ENCODE data around the gene NQO2. TPM values are rescaled to one million over a fixed set of nuclear protein-coding genes. Genes with fewer than 3 reads are reported as not detected.

Gene NQO2
- total RNA-seq, 1 experiment from 2014 or later: 82.9 TPM

- H3K36me3 ChIP-seq (ENCODE audit: control insufficient read depth in 1 of 2, insufficient read depth in 2 of 2, low read length in 2 of 2): no peaks in the 10 kb centered on the region
- DNase-seq (ENCODE audit: low read depth, low spot score): no peak
- peak overlapping the region; percentile 92 for H3K27ac ChIP-seq (ENCODE audit: low read depth, low read length)
- peak overlapping the region; percentile 82 for H3K9ac ChIP-seq (ENCODE audit: low read length)
- TSS peak; percentile 57 for BruUV-seq (replicated peaks)
- H3K27me3 ChIP-seq (ENCODE audit: insufficient read depth, low read length): no peaks in the 10 kb centered on the region
- H3K4me3 ChIP-seq (replicated peaks in 1 of 2; ENCODE audit: low read depth in 1 of 2, low read length in 2 of 2): peak overlapping the region; percentile 53 to 70
- H3K79me2 ChIP-seq (ENCODE audit: insufficient read depth, low read length): peaks cover 11% of the 10 kb centered on the region; the same call in 1 of the 2 replicates
- H3K4me1 ChIP-seq (ENCODE audit: control insufficient read depth in 1 of 2, insufficient read depth in 2 of 2, low read length in 2 of 2): peaks cover 8 to 24% of the 10 kb centered on the region in 2 experiments; a peak in 3 of 4 replicates
- POLR2A ChIA-PET: no interaction called here
- no peaks in the 10 kb centered on the region for H3K9me2 ChIP-seq (ENCODE audit: insufficient read depth)
- intact Hi-C loops (cut with micrococcal nuclease): no loop called here
- H3K4me2 ChIP-seq (ENCODE audit: low read length): peak overlapping the region; percentile 91
- TF ChIP-seq SIN3A (IDR thresholded peaks at IDR 0.05; ENCODE audit: low read depth): peak; percentile 22; the same call in 1 of the 2 replicates
- TF ChIP-seq ZNF274 (IDR thresholded peaks at IDR 0.05; ENCODE audit: low read depth, low read length): no peak
- TF ChIP-seq POLR2A (IDR thresholded peaks at IDR 0.05; ENCODE audit: borderline replicate concordance, extremely low read depth, insufficient read depth, insufficient read length): no peak
- 0 out of 2 replicates have a peak, but pooled peaks have one; percentile 5 for TF ChIP-seq SP1 (IDR thresholded peaks at IDR 0.05; ENCODE audit: low read depth)
- TF ChIP-seq MAX (IDR thresholded peaks at IDR 0.05): peak; percentile 13; the same call in 1 of the 2 replicates
- no peak for TF ChIP-seq CEBPB (IDR thresholded peaks at IDR 0.05; ENCODE audit: low read depth)
- TF ChIP-seq SRF (IDR thresholded peaks at IDR 0.05; ENCODE audit: low read depth): no peak
- no peak overlapping the region for H2AFZ ChIP-seq (ENCODE audit: low read depth, low read length, poor library complexity, severe bottlenecking)
- H4K20me1 ChIP-seq (ENCODE audit: insufficient read depth): no peaks in the 10 kb centered on the region
- no peaks in the 10 kb centered on the region for H3K9me3 ChIP-seq (ENCODE audit: control insufficient read depth in 1 of 2, insufficient read depth in 1 of 2, low read depth in 1 of 2, low read length in 2 of 2)
- RAD21 ChIA-PET (ENCODE audit: low non-redundant PET in 1 of 2, low total read pairs in 2 of 2, uncharacterized antibody in 2 of 2, unreplicated experiment in 2 of 2): no interaction called here
- CTCF ChIA-PET: no interaction called here
- no peak for ATAC-seq
Observed at GRCh38 chr6:2970034-2970685, 29.5 kb upstream of the NQO2 start.

- H3K4me3 ChIP-seq (replicated peaks in 1 of 2; ENCODE audit: low read depth in 1 of 2, low read length in 2 of 2): peak overlapping the region; percentile 53 to 70
- H4K20me1 ChIP-seq (ENCODE audit: insufficient read depth): no peaks in the 10 kb centered on the region
- H2AFZ ChIP-seq (ENCODE audit: low read depth, low read length, poor library complexity, severe bottlenecking): no peak overlapping the region
- no peaks in the 10 kb centered on the region for H3K36me3 ChIP-seq (ENCODE audit: control insufficient read depth in 1 of 2, insufficient read depth in 2 of 2, low read length in 2 of 2)
- TF ChIP-seq EGR1 (IDR thresholded peaks at IDR 0.05; ENCODE audit: low read depth): no peak
- no peak for TF ChIP-seq FOSL1 (IDR thresholded peaks at IDR 0.05; ENCODE audit: low read depth)
- no peak for TF ChIP-seq EZH2 (IDR thresholded peaks at IDR 0.05)
- no peak for TF ChIP-seq ATF3 (IDR thresholded peaks at IDR 0.05)
- no peak for TF ChIP-seq CEBPB (IDR thresholded peaks at IDR 0.05; ENCODE audit: low read depth)
- peak; percentile 74 for TF ChIP-seq ZFX (IDR thresholded peaks at IDR 0.05)
- TF ChIP-seq RAD21 (IDR thresholded peaks at IDR 0.05; ENCODE audit: low read depth): no peak
- TF ChIP-seq POLR2AphosphoS5 (IDR thresholded peaks at IDR 0.05; ENCODE audit: low read depth, low read length): peak; percentile 50
- H3K27me3 ChIP-seq (ENCODE audit: insufficient read depth, low read length): no peaks in the 10 kb centered on the region
- intact Hi-C loops (cut with micrococcal nuclease): no loop called here
- H3K9me3 ChIP-seq (ENCODE audit: control insufficient read depth in 1 of 2, insufficient read depth in 1 of 2, low read depth in 1 of 2, low read length in 2 of 2): no peaks in the 10 kb centered on the region
- H3K4me1 ChIP-seq (ENCODE audit: control insufficient read depth in 1 of 2, insufficient read depth in 2 of 2, low read length in 2 of 2): peaks cover 8 to 27% of the 10 kb centered on the region in 2 experiments; a peak in 3 of 4 replicates
- peak overlapping the region; percentile 82 for H3K9ac ChIP-seq (ENCODE audit: low read length)
- ATAC-seq: peak; percentile 83
- no peaks in the 10 kb centered on the region for H3K9me2 ChIP-seq (ENCODE audit: insufficient read depth)
- H3K79me2 ChIP-seq (ENCODE audit: insufficient read depth, low read length): 0 out of 2 replicates have a peak, but pooled peaks cover 10% of the 10 kb centered on the region
- peak overlapping the region; percentile 91 for H3K4me2 ChIP-seq (ENCODE audit: low read length)
- H3K27ac ChIP-seq (ENCODE audit: low read depth, low read length): peak overlapping the region; percentile 92
- ChIA-PET POLR2A (interaction anchor here (1.5 to 1.6 kb wide), 2 partner anchors 18 kb away, joined by 4 to 5 read pairs; no protein-coding TSS in a partner anchor), RAD21 (ENCODE audit: low non-redundant PET in 1 of 2, low total read pairs in 2 of 2, uncharacterized antibody in 2 of 2, unreplicated experiment in 2 of 2) (no interaction called here), CTCF (interaction anchor here (0.6 to 1.2 kb wide), 3 partner anchors 16 to 187 kb away, joined by 3 to 5 read pairs (median 3); no protein-coding TSS in a partner anchor)
- no peak for DNase-seq (ENCODE audit: low read depth, low spot score)
- BruUV-seq (replicated peaks): no TSS peak
Observed at GRCh38 chr6:2970753-2971419, 28.8 kb upstream of the NQO2 start.
